SJSA1 (cell line): Measurements from ENCODE around the gene TTC38. TPM values are rescaled to one million over a fixed set of nuclear protein-coding genes. Genes with fewer than 3 reads are reported as not detected.
A peak's percentile ranks its signal among the peaks of the same experiment; 100 is the strongest.

Source experiments
- DNase-seq, 2 experiments: peaks; one replicate each; pipeline ENCODE4 v3.0.0-alpha.2; 2015 to 2020; ENCODE audit warnings: low spot score in 2 of 2, low read depth in 1 of 2
- H3K27ac ChIP-seq: fragments of 250-450 bp; sonication (Bioruptor Pico); 2 replicates; pipeline ENCODE4 v1.5.1; 2020; ENCODE audit warnings: mild to moderate bottlenecking, moderate library complexity
- H3K27me3 ChIP-seq: fragments of 250-450 bp; sonication (Bioruptor Pico); replicated peaks from 2 replicates; pipeline ENCODE4 v1.5.1; 2020; ENCODE audit warnings: mild to moderate bottlenecking, moderate library complexity
- H3K36me3 ChIP-seq: fragments of 250-450 bp; sonication (Bioruptor Pico); 2 replicates; pipeline ENCODE4 v1.5.1; 2020; ENCODE audit warnings: mild to moderate bottlenecking
- H3K4me1 ChIP-seq: fragments of 250-450 bp; sonication (Bioruptor Pico); replicated peaks from 2 replicates; pipeline ENCODE4 v1.6.1; 2021; ENCODE audit warnings: mild to moderate bottlenecking
- H3K4me3 ChIP-seq: fragments of 250-450 bp; sonication (Bioruptor Pico); 2 replicates; pipeline ENCODE4 v1.5.1; 2020; ENCODE audit warnings: mild to moderate bottlenecking
- H3K9me3 ChIP-seq: fragments of 250-450 bp; sonication (Bioruptor Pico); replicated peaks from 2 replicates; pipeline ENCODE4 v1.5.1; 2020; ENCODE audit warnings: mild to moderate bottlenecking
- total RNA-seq: library from RNA; depleted of rRNA; stranded (reverse); fragments of >200 nt; shearing (Covaris generic); gene quantifications from 2 replicates; pipeline ENCODE4 v1.2.3, GENCODE V29; 2014

Gene TTC38
- total RNA-seq, 1 experiment from 2014 or later: 58.1 TPM

DNA sequence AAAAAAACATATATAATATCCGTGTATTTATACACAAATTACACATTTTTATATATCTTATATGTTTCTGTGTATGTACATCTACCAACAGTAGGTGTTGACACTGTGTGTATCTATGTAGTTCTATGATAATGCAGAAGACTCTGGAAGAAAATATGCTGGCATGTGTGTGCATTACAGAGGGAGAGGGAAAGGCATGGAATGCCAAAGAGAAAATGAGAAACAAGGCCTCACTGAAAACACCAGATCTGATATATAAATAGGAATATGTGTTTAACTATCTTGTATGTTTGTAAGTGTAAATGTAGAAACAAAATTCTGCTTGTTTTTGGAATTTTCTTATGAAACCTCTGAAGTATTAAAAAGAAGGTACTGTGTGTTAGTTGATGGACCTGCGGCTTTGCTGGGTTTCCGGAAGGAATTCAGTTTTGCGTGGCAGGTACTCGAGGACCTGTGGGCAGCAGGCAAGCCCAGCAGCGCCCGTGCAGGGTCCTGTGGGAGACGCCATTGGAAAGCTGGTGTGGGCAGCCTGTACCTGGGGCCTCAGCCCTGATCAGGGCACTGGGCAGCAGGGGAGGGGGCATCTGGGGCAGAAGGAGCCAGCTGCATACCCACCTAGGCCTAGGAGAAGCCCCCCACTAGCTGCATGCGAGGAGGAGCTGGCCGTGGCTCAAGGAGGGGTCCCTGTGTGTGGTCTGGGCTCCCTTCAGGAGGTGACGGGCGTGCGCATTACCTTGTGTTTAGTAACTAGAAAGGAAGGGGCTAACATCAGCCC is 60.1 kb downstream of the TTC38 start:
- Histone ChIP-seq H3K27ac (no peak overlapping the region), H3K4me1 (no peaks in the 10 kb centered on the region), H3K9me3 (no peaks in the 10 kb centered on the region), H3K27me3 (no peaks in the 10 kb centered on the region), H3K4me3 (no peak overlapping the region), H3K36me3 (peaks cover 100% of the 10 kb centered on the region)
- DNase-seq: no peak

GRCh38 chr22:46328797-46329196 is 61.0 kb downstream of the TTC38 start:
- Histone ChIP-seq H3K9me3 (no peaks in the 10 kb centered on the region), H3K4me1 (no peaks in the 10 kb centered on the region), H3K27me3 (no peaks in the 10 kb centered on the region), H3K27ac (no peak overlapping the region), H3K36me3 (peaks cover 100% of the 10 kb centered on the region), H3K4me3 (no peak overlapping the region)
- DNase-seq: no peak

DNA sequence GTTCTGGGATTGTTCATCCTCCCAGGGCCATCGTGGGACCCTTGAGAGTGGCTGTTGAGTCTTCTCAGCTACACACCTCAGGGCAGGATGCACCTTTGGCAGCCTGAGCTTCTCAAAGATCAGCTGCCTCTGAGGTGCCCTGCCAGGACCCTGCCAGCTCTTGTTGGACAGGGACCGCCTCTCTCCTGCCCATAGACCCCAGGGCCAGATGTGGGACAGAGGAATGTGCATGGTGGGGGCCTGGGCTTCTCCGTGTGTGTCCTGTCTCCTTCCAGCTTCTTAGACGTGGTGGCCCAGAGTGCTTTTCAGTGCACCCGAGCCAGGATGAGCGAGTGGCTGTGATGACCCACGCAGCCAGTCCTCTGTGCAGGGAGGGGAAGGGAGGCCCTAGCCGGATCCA is 61.8 kb downstream of the TTC38 start:
- H3K4me1 ChIP-seq: no peaks in the 10 kb centered on the region
- no peak overlapping the region for H3K4me3 ChIP-seq
- H3K36me3 ChIP-seq: peaks cover 97% of the 10 kb centered on the region
- H3K27me3 ChIP-seq: no peaks in the 10 kb centered on the region
- H3K9me3 ChIP-seq: no peaks in the 10 kb centered on the region
- H3K27ac ChIP-seq: no peak overlapping the region
- no peak for DNase-seq

DNA sequence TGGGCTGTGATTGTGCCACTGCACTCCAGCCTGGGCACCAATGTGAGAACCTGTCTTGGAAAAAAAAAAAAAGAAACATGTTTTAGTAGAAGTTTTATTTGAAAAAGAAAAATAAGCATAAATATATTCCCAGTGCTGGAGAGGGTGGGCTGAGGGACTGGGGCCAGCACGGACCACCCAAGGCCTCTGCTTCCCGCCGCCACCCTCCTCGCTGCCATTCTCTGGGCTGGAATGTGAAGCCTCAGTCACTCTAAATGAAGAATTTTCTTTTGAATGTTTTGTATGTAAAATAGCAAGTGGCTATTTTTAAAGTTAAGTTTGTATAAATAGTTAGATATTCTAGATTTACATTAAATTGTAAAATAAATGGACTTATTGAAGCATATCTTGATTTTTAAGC is 62.6 kb downstream of the TTC38 start:
- peaks cover 91% of the 10 kb centered on the region for H3K36me3 ChIP-seq
- DNase-seq: no peak
- H3K4me1 ChIP-seq: no peaks in the 10 kb centered on the region
- no peak overlapping the region for H3K4me3 ChIP-seq
- no peak overlapping the region for H3K27ac ChIP-seq
- no peaks in the 10 kb centered on the region for H3K9me3 ChIP-seq
- no peaks in the 10 kb centered on the region for H3K27me3 ChIP-seq

GRCh38 chr22:46331496-46331895 is 63.7 kb downstream of the TTC38 start:
- DNase-seq: no peak
- Histone ChIP-seq H3K27ac (no peak overlapping the region), H3K36me3 (peaks cover 86% of the 10 kb centered on the region), H3K4me1 (peaks cover 1% of the 10 kb centered on the region), H3K4me3 (no peak overlapping the region), H3K27me3 (no peaks in the 10 kb centered on the region), H3K9me3 (no peaks in the 10 kb centered on the region)

DNA sequence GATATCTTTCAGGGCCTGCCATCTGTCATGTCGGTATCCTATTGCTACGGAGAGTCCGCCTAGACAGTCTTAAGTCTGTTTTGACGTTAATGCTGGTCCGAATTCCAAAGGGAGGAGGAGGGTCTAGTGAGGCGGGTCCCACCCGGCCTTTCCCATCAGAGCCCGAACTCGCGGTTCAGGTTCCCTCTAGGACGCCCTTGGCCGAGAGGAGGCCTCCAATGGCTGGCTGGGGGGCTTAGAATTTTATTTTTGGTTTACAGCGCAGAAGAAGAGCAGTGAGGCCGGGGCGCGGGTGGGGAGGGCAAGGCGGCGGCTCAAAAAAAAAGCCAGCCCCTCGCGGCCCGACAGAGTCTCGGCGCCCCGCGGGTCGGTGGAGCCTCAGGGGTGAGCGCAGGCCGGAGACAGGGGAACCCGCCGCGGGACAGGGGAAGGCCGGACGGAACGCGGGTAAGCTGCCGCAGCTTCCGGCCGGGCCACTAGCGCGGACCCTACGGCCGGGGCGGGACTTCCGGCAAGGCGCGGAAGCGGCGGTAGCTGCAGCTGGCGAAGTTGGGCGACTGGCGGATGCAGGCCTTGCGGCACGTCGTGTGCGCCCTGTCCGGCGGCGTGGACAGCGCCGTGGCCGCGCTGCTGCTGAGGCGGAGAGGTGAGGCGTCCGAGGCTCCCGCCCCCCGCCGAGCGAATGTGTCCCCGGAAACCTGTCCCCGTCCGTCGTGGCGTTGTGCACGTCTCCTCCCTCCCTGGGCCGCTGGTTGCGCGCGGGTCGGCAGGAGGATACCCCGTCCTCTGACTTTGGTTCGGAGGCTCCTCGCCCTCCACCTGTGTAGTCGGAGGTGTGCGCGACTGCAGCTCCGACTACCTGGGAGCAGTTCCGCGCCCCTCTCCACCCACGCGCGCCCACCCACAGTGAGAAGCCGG is 67.7 kb downstream of the TTC38 start, which contains the start of gene TRMU:
Gene TRMU, plus strand, starts transcription at position 514 of the 918 bp plus-strand sequence. Its CDS starts 51 bp downstream, at position 565.
- Histone ChIP-seq H3K9me3 (no peaks in the 10 kb centered on the region), H3K4me1 (peaks cover 7% of the 10 kb centered on the region), H3K36me3 (peaks cover 81% of the 10 kb centered on the region), H3K27ac (peak within 1 kb of the TSS; percentile 52), H3K4me3 (peak within 1 kb of the TSS; percentile 84), H3K27me3 (no peaks in the 10 kb centered on the region)
- DNase-seq: peak; percentile 80 to 84

DNA sequence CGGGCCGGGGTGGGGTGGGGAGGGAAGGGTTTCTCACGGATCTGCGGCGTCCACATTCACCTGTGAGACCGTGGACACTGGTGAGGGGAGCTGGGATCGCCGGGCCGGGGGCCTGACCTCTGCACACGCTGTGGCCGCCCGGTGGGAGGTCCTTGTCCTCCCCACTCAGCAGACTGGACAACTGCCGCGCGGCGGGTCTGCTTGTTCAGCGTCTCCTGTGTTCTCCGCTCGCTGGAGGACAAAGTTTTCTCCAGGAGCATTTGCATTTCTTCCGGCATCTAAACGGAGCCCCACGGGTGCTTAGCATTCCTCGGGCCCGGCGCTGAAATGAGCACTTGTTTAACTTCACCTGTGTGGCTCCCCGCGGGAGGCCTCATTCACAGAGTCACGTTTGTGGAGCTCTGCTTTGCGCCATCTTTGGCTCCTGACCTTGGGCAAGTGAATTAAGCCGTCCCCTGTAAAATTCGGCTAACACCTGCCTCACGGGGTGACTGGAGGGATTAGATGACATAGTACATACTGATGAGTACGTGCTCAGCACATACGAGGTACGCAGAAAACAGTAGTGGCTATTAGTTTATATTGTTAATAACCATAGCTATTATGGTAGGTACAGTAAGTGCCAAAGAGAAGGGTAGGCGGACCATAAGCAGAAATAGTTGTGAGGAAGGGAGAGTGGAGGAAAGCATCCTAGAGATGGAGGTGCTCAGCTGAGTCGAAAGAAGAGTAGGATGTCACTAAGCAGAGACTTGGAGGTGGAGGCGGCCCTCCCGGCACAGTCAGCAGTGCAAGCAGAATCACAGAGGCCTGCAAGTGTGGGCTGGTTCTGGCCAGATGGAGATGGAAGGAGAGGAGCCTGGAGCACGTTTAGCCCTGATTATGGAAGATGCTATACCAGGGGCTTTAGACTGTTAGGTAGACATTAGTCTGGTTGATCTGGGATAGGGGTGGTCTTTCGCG is 68.6 kb downstream of the TTC38 start:
- Histone ChIP-seq H3K9me3 (no peaks in the 10 kb centered on the region), H3K4me3 (peak overlapping the region; percentile 84), H3K36me3 (peaks cover 77% of the 10 kb centered on the region), H3K4me1 (peaks cover 7% of the 10 kb centered on the region), H3K27ac (peak overlapping the region; percentile 52; the same call in 1 of the 2 replicates), H3K27me3 (no peaks in the 10 kb centered on the region)
- DNase-seq: no peak

DNA sequence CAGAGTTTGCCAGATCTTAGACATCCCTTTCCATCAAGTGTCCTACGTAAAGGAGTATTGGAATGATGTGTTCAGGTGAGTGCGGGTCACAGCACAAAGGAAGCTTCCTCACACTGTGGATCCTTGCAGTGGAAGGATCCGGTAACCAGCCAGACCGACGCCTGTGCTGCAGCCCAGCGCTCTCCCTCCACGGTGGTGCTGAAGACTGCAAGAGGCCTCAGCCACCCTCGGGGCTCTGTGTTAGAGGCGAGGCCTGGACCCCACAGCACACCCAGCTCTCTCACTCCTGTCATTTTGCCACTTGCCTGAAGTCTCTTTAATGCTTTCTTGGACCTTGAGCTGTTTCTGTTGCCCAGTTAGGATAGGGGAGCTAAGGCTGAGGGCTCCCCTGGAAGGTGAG is 70.1 kb downstream of the TTC38 start:
- Histone ChIP-seq H3K27me3 (no peaks in the 10 kb centered on the region), H3K9me3 (no peaks in the 10 kb centered on the region), H3K27ac (no peak overlapping the region), H3K4me3 (no peak overlapping the region), H3K36me3 (peaks cover 77% of the 10 kb centered on the region), H3K4me1 (peaks cover 7% of the 10 kb centered on the region)
- no peak for DNase-seq

GRCh38 chr22:46338636-46339035 is 70.8 kb downstream of the TTC38 start:
- peaks cover 77% of the 10 kb centered on the region for H3K36me3 ChIP-seq
- no peaks in the 10 kb centered on the region for H3K9me3 ChIP-seq
- H3K27ac ChIP-seq: no peak overlapping the region
- no peak overlapping the region for H3K4me3 ChIP-seq
- peaks cover 7% of the 10 kb centered on the region for H3K4me1 ChIP-seq
- no peak for DNase-seq
- H3K27me3 ChIP-seq: no peaks in the 10 kb centered on the region

- no peak overlapping the region for H3K27ac ChIP-seq
- no peaks in the 10 kb centered on the region for H3K27me3 ChIP-seq
- peaks cover 82% of the 10 kb centered on the region for H3K36me3 ChIP-seq
Measured at GRCh38 chr22:46339956-46340355, 72.1 kb downstream of the TTC38 start.

GRCh38 chr22:46340676-46341075 is 72.9 kb downstream of the TTC38 start:
- no peaks in the 10 kb centered on the region for H3K9me3 ChIP-seq
- peaks cover 88% of the 10 kb centered on the region for H3K36me3 ChIP-seq
- no peaks in the 10 kb centered on the region for H3K27me3 ChIP-seq
- H3K27ac ChIP-seq: no peak overlapping the region
- no peak for DNase-seq
- H3K4me3 ChIP-seq: no peak overlapping the region
- H3K4me1 ChIP-seq: peaks cover 7% of the 10 kb centered on the region

More at GRCh38 chr22:46339956-46340355, 72.1 kb downstream of the TTC38 start:
- Histone ChIP-seq H3K4me3 (no peak overlapping the region), H3K4me1 (peaks cover 7% of the 10 kb centered on the region), H3K9me3 (no peaks in the 10 kb centered on the region)
- no peak for DNase-seq
